Measurements from ENCODE around the gene PIGV.
"Not testable (repeated sequence)": the region's sequence is repeated elsewhere in the genome, so short reads cannot be mapped to it uniquely, and the experiment has no call there.

The PIGV gene

GRCh38 chr1:26828411-26828991 is 40.8 kb downstream of the PIGV start:
- Histone ChIP-seq H3K27me3 (ENCODE audit: control insufficient read depth in 5 of 5, insufficient read depth in 4 of 5, low read length in 5 of 5) (no peaks in the 10 kb centered on the region), H3K4me3 (ENCODE audit: low read depth in 1 of 5, low read length in 5 of 5) (peak overlapping the region in 4 of 5 donors; percentile 8 to 49 (median 21)), H3K27ac (ENCODE audit: low read depth, low read length) (peak overlapping the region; percentile 54), H3K4me1 (ENCODE audit: control insufficient read depth in 5 of 5, insufficient read depth in 5 of 5, low read length in 5 of 5) (peaks cover 11 to 58% (median 49%) of the 10 kb centered on the region in 5 donors), H3K36me3 (ENCODE audit: control insufficient read depth in 5 of 5, insufficient read depth in 5 of 5, low read length in 5 of 5) (peaks cover 4 to 25% (median 16%) of the 10 kb centered on the region in 5 donors), H3K9ac (ENCODE audit: low read length in 5 of 5) (peak overlapping the region in 4 of 5 donors; percentile 6 to 55 (median 22)), H3K9me3 (ENCODE audit: control insufficient read depth in 5 of 5, low read length in 5 of 5) (no peaks in the 10 kb centered on the region)

DNA sequence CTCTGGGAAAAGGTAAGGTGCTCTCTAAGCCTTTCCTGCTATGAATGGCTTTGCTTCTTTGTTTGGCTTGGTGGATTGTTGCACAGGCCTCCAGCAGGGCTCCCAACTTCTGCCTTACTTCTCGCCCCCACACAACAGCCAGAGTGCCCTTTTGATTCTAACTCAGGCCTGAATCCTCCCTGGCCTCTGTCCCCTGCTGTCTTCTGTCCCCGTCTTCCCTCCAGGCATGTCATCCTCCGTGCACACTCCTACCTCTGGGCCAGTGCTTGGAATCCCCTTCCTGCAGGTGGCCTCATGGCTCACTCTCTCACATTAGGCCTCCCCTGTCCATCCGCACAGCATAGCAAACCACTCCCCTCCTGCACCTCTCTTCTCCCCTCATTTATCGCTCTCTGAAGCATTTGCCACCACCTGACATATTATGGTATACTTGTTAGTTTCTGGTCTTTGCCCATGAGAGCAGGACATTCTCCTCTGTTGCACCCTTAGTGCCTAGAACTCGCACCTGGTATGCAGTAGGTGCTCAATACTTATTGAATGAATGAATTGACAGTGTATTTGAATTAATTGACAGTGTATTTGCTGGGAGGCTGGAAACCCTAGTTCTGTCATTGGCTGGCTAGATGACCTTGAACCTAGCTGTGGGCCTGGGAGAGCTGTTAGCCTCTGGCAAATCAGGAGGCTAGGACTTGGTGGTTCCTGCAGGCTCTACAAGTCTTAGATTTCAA is 41.6 kb downstream of the PIGV start:
- H3K27ac ChIP-seq (ENCODE audit: low read depth, low read length) = no peak overlapping the region
- peaks cover 4 to 33% (median 25%) of the 10 kb centered on the region in 5 donors for H3K36me3 ChIP-seq (ENCODE audit: control insufficient read depth in 5 of 5, insufficient read depth in 5 of 5, low read length in 5 of 5)
- H3K9me3 ChIP-seq (ENCODE audit: control insufficient read depth in 5 of 5, low read length in 5 of 5) = no peaks in the 10 kb centered on the region
- peak overlapping the region in 3 of 5 donors; percentile 8 to 49 (median 9) for H3K4me3 ChIP-seq (ENCODE audit: low read depth in 1 of 5, low read length in 5 of 5)
- no peaks in the 10 kb centered on the region for H3K27me3 ChIP-seq (ENCODE audit: control insufficient read depth in 5 of 5, insufficient read depth in 4 of 5, low read length in 5 of 5)
- H3K9ac ChIP-seq (ENCODE audit: low read length in 5 of 5) = peak overlapping the region in 1 of 5 donors; percentile 55
- H3K4me1 ChIP-seq (ENCODE audit: control insufficient read depth in 5 of 5, insufficient read depth in 5 of 5, low read length in 5 of 5) = peaks cover 11 to 58% (median 49%) of the 10 kb centered on the region in 5 donors

- H3K36me3 ChIP-seq (ENCODE audit: control insufficient read depth in 5 of 5, insufficient read depth in 5 of 5, low read length in 5 of 5) = peaks cover 4 to 49% (median 38%) of the 10 kb centered on the region in 5 donors
- no peaks in the 10 kb centered on the region for H3K9me3 ChIP-seq (ENCODE audit: control insufficient read depth in 5 of 5, low read length in 5 of 5)
- H3K4me3 ChIP-seq (ENCODE audit: low read depth in 1 of 5, low read length in 5 of 5) = no peak overlapping the region
- peak overlapping the region in 1 of 5 donors; percentile 9 for H3K9ac ChIP-seq (ENCODE audit: low read length in 5 of 5)
- H3K27ac ChIP-seq (ENCODE audit: low read depth, low read length) = no peak overlapping the region
- no peaks in the 10 kb centered on the region for H3K27me3 ChIP-seq (ENCODE audit: control insufficient read depth in 5 of 5, insufficient read depth in 4 of 5, low read length in 5 of 5)
- H3K4me1 ChIP-seq (ENCODE audit: control insufficient read depth in 5 of 5, insufficient read depth in 5 of 5, low read length in 5 of 5) = peaks cover 11 to 52% (median 46%) of the 10 kb centered on the region in 5 donors
These were observed 43.3 kb downstream of the PIGV start for GRCh38 chr1:26831059-26831458.

- Histone ChIP-seq H3K9me3 (ENCODE audit: control insufficient read depth in 5 of 5, low read length in 5 of 5) (no peaks in the 10 kb centered on the region), H3K27me3 (ENCODE audit: control insufficient read depth in 5 of 5, insufficient read depth in 4 of 5, low read length in 5 of 5) (no peaks in the 10 kb centered on the region), H3K4me3 (ENCODE audit: low read depth in 1 of 5, low read length in 5 of 5) (no peak overlapping the region), H3K9ac (ENCODE audit: low read length in 5 of 5) (peak overlapping the region in 1 of 5 donors; percentile 9), H3K4me1 (ENCODE audit: control insufficient read depth in 5 of 5, insufficient read depth in 5 of 5, low read length in 5 of 5) (peaks cover 11 to 50% (median 43%) of the 10 kb centered on the region in 5 donors), H3K36me3 (ENCODE audit: control insufficient read depth in 5 of 5, insufficient read depth in 5 of 5, low read length in 5 of 5) (peaks cover 4 to 52% (median 41%) of the 10 kb centered on the region in 5 donors), H3K27ac (ENCODE audit: low read depth, low read length) (peak overlapping the region; percentile 12)
These were observed 43.9 kb downstream of the PIGV start for GRCh38 chr1:26831546-26832248.

GRCh38 chr1:26832249-26832960 is 44.7 kb downstream of the PIGV start:
- H3K9me3 ChIP-seq (ENCODE audit: control insufficient read depth in 5 of 5, low read length in 5 of 5) = no peaks in the 10 kb centered on the region
- peak overlapping the region; percentile 12 for H3K27ac ChIP-seq (ENCODE audit: low read depth, low read length)
- H3K36me3 ChIP-seq (ENCODE audit: control insufficient read depth in 5 of 5, insufficient read depth in 5 of 5, low read length in 5 of 5) = peaks cover 4 to 52% (median 41%) of the 10 kb centered on the region in 5 donors
- H3K4me3 ChIP-seq (ENCODE audit: low read depth in 1 of 5, low read length in 5 of 5) = no peak overlapping the region
- H3K9ac ChIP-seq (ENCODE audit: low read length in 5 of 5) = no peak overlapping the region
- no peaks in the 10 kb centered on the region for H3K27me3 ChIP-seq (ENCODE audit: control insufficient read depth in 5 of 5, insufficient read depth in 4 of 5, low read length in 5 of 5)
- peaks cover 10 to 46% (median 40%) of the 10 kb centered on the region in 5 donors for H3K4me1 ChIP-seq (ENCODE audit: control insufficient read depth in 5 of 5, insufficient read depth in 5 of 5, low read length in 5 of 5)

DNA sequence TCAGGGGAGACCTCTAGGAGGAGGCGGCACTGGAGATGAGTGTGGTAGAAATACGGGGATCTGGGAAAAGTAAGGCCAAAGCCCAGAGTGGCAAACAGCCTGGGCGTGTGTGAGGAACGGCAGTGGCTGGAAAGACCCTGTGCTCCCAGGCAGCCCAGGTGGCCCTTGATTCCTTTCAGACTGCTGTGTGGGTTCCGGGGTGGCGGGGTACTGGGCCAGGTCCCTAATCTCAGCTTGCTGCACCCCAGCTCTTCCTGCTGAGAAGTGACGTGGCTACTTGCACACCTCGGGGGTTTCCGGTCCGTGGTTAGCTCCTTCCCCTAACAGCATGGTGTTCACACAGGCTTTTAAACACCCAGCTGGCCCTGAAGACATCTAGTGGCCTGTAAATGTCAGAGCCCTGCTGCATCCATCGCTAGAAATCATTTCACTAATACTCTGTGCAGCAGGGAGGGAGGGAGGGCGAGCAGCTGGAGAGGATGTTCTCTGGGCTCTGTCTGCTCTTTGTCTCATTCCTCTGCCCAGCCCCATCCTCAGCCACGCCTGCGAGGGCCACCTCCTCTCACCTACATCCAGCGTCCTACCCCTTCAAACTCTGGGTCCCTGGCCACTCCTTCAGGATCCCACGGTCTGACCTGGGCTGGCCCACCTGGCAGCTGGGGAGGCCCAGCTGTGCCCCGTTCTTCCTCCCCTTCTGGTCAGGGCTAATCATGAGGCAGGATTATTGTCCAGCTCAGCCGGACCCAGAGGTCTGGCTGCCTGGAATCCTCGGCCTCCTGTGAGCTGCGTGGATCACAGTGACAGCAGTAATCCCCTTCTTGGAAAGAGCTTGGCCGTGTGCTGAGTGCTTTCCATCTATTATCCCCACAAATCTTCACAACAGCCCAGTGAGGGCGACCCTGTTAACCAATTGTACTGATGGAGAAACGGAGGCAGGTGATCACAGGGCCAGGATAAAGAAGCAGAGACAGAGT is 46.0 kb downstream of the PIGV start:
- Histone ChIP-seq H3K36me3 (ENCODE audit: control insufficient read depth in 5 of 5, insufficient read depth in 5 of 5, low read length in 5 of 5) (peaks cover 4 to 63% (median 49%) of the 10 kb centered on the region in 5 donors), H3K9ac (ENCODE audit: low read length in 5 of 5) (peak overlapping the region in 1 of 5 donors; percentile 21), H3K4me1 (ENCODE audit: control insufficient read depth in 5 of 5, insufficient read depth in 5 of 5, low read length in 5 of 5) (peaks cover 3 to 34% (median 27%) of the 10 kb centered on the region in 5 donors), H3K27ac (ENCODE audit: low read depth, low read length) (no peak overlapping the region), H3K27me3 (ENCODE audit: control insufficient read depth in 5 of 5, insufficient read depth in 4 of 5, low read length in 5 of 5) (no peaks in the 10 kb centered on the region), H3K4me3 (ENCODE audit: low read depth in 1 of 5, low read length in 5 of 5) (no peak overlapping the region), H3K9me3 (ENCODE audit: control insufficient read depth in 5 of 5, low read length in 5 of 5) (no peaks in the 10 kb centered on the region)

DNA sequence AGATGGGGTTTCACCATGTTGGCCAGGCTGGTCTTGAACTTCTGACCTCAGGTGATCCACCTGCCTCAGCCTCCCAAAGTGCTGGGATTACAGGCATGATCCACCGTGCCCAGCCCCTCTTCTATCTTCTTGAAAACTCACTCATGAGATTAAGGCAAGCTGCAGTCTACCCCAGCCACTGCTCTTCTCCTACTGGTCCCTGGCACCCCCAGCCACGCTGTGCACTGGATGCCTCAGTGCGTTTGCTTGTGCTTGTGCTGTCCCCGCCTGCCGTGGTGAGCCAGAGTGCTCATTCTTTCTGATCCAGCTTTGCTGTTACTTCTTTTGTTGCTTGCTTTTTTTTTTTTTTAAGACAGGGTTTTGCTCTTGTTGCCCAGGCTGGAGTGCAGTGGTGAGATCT is 49.9 kb downstream of the PIGV start:
- peaks cover 9 to 79% (median 68%) of the 10 kb centered on the region in 5 donors for H3K36me3 ChIP-seq (ENCODE audit: control insufficient read depth in 5 of 5, insufficient read depth in 5 of 5, low read length in 5 of 5)
- not testable (repeated sequence) for H3K9me3 ChIP-seq (ENCODE audit: control insufficient read depth in 5 of 5, low read length in 5 of 5); H3K4me1 ChIP-seq (ENCODE audit: control insufficient read depth in 5 of 5, insufficient read depth in 5 of 5, low read length in 5 of 5); H3K9ac ChIP-seq (ENCODE audit: low read length in 5 of 5); H3K4me3 ChIP-seq (ENCODE audit: low read depth in 1 of 5, low read length in 5 of 5); H3K27ac ChIP-seq (ENCODE audit: low read depth, low read length); H3K27me3 ChIP-seq (ENCODE audit: control insufficient read depth in 5 of 5, insufficient read depth in 4 of 5, low read length in 5 of 5)

DNA sequence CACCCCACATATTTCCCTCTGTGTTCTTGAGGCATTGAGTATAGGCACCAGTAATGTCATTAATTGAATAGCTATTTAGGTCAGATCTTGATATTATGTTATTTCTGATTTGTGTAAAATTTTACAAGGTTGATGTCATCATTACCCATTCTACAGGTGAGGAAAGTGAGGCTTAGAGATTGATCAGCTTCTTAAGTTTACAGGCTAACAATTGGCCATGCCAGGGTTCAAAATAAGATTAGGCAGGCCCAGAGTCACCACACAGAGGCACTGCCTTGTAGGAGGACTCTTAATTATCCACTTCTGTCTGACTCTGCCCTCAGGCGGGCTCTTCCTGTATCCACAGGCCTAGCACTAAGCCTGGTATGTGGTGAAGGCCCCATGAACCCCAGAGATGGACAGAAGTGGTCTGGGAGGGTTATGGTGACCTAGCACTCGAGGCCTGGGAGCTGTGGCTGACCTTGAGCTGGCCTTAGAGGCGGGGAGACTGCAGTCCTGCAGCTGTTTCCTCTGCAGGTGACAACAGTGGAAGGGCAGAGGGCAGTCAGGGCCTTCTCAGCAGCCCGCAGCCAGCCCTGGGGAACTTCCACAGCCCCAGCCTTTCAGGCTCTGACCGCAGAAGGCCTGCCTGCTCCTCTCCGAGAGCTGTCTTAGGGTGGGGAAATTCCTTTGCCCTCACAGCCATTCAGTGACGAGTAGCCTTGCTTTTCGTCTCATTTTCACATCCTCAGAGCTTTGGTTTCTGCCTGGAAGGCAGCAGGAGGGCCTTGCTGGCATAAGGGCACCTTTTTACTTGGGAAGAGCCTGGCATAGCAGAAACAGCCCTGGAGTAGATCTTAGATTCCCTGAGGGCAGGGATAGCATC is 51.0 kb downstream of the PIGV start:
- H3K36me3 ChIP-seq (ENCODE audit: control insufficient read depth in 5 of 5, insufficient read depth in 5 of 5, low read length in 5 of 5) = peaks cover 5 to 75% (median 62%) of the 10 kb centered on the region in 5 donors
- H3K9ac ChIP-seq (ENCODE audit: low read length in 5 of 5) = no peak overlapping the region
- no peaks in the 10 kb centered on the region for H3K9me3 ChIP-seq (ENCODE audit: control insufficient read depth in 5 of 5, low read length in 5 of 5)
- peaks cover 0 to 5% (median 0%) of the 10 kb centered on the region in 5 donors for H3K4me1 ChIP-seq (ENCODE audit: control insufficient read depth in 5 of 5, insufficient read depth in 5 of 5, low read length in 5 of 5)
- H3K27me3 ChIP-seq (ENCODE audit: control insufficient read depth in 5 of 5, insufficient read depth in 4 of 5, low read length in 5 of 5) = no peaks in the 10 kb centered on the region
- no peak overlapping the region for H3K4me3 ChIP-seq (ENCODE audit: low read depth in 1 of 5, low read length in 5 of 5)
- no peak overlapping the region for H3K27ac ChIP-seq (ENCODE audit: low read depth, low read length)

Data from subcutaneous abdominal adipose tissue (tissue), 5 donors.